Esophagus muscularis mucosa (tissue), 3 donors: ENCODE results near the gene ID1.

Source experiments
- POLR2AphosphoS5 ChIP-seq, 2 donors: sonication (generic); formaldehyde crosslinking; IDR thresholded peaks; one replicate each; pipeline ENCODE4 v1.6.1; 2017; ENCODE audit warnings: antibody characterized with exemption in 2 of 2
- TF ChIP-seq, protein P1 (sequence below), 3 experiments: fragments of 200-600 bp in 2 of 3; fragments of 450-650 bp in 1 of 3; sonication (generic) in 2 of 3; IDR thresholded peaks; one replicate each; pipeline ENCODE4 v1.5.1; 2017 to 2019; ENCODE audit warnings: antibody characterized with exemption in 3 of 3, mild to moderate bottlenecking in 2 of 3, moderate library complexity in 1 of 3

DNA sequence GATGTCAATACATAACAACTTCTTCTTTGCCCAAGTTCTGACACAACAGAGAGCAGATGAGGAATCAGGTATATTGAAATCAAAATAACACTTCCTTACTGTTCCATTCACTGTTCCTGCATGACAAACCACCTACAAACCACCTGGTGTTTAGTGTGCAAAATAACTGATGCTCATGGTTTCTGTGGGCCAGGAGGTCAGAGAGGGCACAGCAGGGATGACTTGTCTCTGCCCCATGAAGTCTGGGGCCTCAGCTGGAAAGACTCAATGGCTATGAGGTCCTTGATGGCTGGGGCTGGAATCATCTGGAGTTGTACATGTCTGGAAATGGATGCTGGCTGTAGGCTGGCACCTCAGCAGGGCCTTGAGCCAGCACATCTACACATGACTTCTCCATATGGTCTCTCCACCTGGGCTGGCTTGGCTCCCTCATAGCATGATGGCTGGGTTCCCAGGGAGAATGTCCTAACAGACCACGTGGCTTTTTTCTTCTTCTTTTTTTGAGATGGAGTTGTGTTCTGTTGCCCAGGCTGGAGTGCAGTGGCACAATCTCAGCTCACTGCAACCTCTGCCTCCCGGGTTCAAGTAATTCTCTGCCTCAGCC lies 25.2 kb downstream of the ID1 start:
- TF ChIP-seq, protein P1, sequence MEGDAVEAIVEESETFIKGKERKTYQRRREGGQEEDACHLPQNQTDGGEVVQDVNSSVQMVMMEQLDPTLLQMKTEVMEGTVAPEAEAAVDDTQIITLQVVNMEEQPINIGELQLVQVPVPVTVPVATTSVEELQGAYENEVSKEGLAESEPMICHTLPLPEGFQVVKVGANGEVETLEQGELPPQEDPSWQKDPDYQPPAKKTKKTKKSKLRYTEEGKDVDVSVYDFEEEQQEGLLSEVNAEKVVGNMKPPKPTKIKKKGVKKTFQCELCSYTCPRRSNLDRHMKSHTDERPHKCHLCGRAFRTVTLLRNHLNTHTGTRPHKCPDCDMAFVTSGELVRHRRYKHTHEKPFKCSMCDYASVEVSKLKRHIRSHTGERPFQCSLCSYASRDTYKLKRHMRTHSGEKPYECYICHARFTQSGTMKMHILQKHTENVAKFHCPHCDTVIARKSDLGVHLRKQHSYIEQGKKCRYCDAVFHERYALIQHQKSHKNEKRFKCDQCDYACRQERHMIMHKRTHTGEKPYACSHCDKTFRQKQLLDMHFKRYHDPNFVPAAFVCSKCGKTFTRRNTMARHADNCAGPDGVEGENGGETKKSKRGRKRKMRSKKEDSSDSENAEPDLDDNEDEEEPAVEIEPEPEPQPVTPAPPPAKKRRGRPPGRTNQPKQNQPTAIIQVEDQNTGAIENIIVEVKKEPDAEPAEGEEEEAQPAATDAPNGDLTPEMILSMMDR (IDR thresholded peaks at IDR 0.05), result no peak
- TF ChIP-seq POLR2AphosphoS5 (IDR thresholded peaks at IDR 0.05), result no peak
